Measurements from ENCODE around the gene WDR37.
A peak's percentile ranks its signal among the peaks of the same experiment; 100 is the strongest.

The WDR37 gene

DNA sequence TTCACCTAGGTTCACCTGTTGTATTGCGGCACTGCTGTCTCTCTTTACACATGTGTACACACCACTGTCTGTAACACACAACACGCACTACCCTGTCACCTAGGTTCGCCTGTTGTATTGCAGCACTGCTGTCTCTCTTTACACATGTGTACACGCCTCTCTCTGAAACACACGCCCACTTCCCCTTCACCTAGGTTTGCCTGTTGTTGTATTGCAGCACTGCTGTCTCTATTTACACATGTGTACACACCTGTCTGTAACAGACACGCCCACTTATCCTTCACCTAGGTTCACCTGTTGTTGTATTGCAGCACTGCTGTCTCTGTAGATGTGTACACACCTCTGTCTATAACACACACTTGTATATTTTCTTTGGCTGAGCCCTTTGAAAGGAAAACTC lies 51.5 kb downstream of the WDR37 start:
- Histone ChIP-seq H3K27me3 (replicated peaks in 2 of 5; ENCODE audit: control insufficient read depth in 4 of 5, insufficient read depth in 5 of 5, low read length in 4 of 5) (no peaks in the 10 kb centered on the region), H3K4me1 (ENCODE audit: control extremely low read depth in 1 of 4, control insufficient read depth in 4 of 4, insufficient read depth in 4 of 4, low read length in 3 of 4) (peaks cover 0 to 3% (median 0%) of the 10 kb centered on the region in 4 experiments), H3K9me3 (ENCODE audit: control extremely low read depth in 1 of 5, control insufficient read depth in 4 of 5, insufficient read depth in 2 of 5, low read depth in 1 of 5, low read length in 4 of 5) (no peaks in the 10 kb centered on the region), H3K4me3 (ENCODE audit: control insufficient read depth in 1 of 7, extremely low read depth in 1 of 7, insufficient read depth in 4 of 7, low read depth in 2 of 7, low read length in 6 of 7) (no peak overlapping the region), H3K36me3 (ENCODE audit: control insufficient read depth in 4 of 4, insufficient read depth in 4 of 4, low read length in 3 of 4) (peaks cover 8 to 86% (median 75%) of the 10 kb centered on the region in 4 experiments), H3K27ac (ENCODE audit: insufficient read depth in 1 of 2, low read depth in 1 of 2, low read length in 2 of 2, poor library complexity in 1 of 2, severe bottlenecking in 2 of 2) (no peak overlapping the region)
- DNase-seq = no peak
- POLR2A ChIA-PET = no interaction called here
- CTCF ChIA-PET = interaction anchor here (1.4 kb wide), 1 partner anchor 16 kb away, joined by 4 read pairs; no protein-coding TSS in a partner anchor
- 100% methylated on average over 5 of the region's 6 CpGs for WGBS (ENCODE audit: insufficient coverage)

DNA sequence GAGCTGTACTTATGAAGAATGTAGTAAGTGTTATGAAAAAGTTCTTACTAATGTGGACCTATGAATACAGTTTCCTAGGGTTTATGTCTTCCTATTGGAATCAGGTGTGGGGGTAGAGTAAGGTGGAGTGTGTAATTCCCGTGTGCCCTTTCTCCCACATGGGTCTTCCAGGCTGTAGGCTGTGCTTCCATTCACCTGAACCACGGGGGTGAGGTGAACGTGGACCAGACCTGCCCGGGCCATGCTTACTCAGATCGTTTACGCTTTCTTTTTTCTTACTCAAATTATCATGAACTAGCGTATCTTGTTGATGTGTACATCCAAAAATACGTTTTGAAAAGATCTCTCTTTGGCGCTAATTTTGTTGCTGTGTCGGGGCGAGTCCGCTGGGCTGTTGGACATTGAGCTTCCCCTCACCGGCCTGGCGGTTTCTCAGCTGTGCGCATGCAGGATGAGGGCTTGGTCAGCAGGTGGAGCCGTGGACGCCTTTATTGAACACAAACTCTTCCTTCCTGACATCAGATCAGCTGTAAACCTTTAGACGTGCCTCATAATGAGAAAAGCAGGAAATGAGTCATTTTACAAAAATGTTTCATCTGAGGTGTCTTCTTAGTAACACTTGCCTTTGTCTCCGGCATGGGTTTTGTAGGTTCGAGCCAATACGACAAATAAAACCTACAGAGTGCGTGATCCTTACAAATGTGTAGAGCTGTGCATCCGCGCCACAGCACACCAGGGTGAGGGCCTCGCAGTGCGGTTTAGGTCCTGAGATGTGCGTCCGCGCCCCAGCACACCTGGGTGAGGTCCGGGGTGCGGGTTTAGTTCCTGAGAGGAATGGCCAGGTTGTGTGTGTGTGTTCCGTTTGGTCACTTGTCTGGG lies 53.8 kb downstream of the WDR37 start:
- Histone ChIP-seq H3K27me3 (replicated peaks in 2 of 5; ENCODE audit: control insufficient read depth in 4 of 5, insufficient read depth in 5 of 5, low read length in 4 of 5) (no peaks in the 10 kb centered on the region), H3K4me1 (ENCODE audit: control extremely low read depth in 1 of 4, control insufficient read depth in 4 of 4, insufficient read depth in 4 of 4, low read length in 3 of 4) (peaks cover 0 to 3% (median 0%) of the 10 kb centered on the region in 4 experiments), H3K4me3 (ENCODE audit: control insufficient read depth in 1 of 7, extremely low read depth in 1 of 7, insufficient read depth in 4 of 7, low read depth in 2 of 7, low read length in 6 of 7) (no peak overlapping the region), H3K27ac (ENCODE audit: insufficient read depth in 1 of 2, low read depth in 1 of 2, low read length in 2 of 2, poor library complexity in 1 of 2, severe bottlenecking in 2 of 2) (no peak overlapping the region), H3K36me3 (ENCODE audit: control insufficient read depth in 4 of 4, insufficient read depth in 4 of 4, low read length in 3 of 4) (peaks cover 13 to 80% (median 70%) of the 10 kb centered on the region in 4 experiments), H3K9me3 (ENCODE audit: control extremely low read depth in 1 of 5, control insufficient read depth in 4 of 5, insufficient read depth in 2 of 5, low read depth in 1 of 5, low read length in 4 of 5) (no peaks in the 10 kb centered on the region)
- 91% methylated on average over 26 of the region's 32 CpGs for WGBS (ENCODE audit: insufficient coverage)
- ChIA-PET POLR2A (interaction anchor here (0.8 kb wide), 1 partner anchor 13 kb away, joined by 3 read pairs; no protein-coding TSS in a partner anchor), CTCF (interaction anchor here (0.8 to 1.4 kb wide), 4 partner anchors 8 to 277 kb away, joined by 3 to 5 read pairs (median 4); no protein-coding TSS in a partner anchor)
- peak; percentile 49 to 76 (median 69) for DNase-seq

DNA sequence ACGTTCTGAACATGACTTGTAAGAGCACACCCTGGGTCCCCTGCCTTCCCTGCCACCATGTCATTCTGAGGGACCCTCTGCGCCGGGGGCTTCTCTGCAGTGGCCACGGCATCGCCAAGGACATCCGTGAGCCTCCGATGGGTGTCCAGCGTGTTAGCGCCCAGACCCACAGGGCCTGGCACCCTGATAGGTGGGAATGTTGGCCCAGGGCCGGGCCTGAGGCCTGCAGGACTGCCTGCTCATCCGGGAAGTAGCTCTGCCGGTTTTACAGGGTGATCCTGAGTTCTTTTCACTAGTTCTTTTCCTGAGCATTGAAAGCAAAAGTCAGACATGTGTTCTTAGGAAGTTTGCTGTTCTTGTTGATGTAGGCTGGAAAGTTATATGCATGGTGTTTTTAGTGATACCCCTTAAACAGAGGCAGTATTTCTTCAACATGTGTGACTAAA lies 54.5 kb downstream of the WDR37 start:
- no peak overlapping the region for H3K4me3 ChIP-seq (ENCODE audit: control insufficient read depth in 1 of 7, extremely low read depth in 1 of 7, insufficient read depth in 4 of 7, low read depth in 2 of 7, low read length in 6 of 7)

DNA sequence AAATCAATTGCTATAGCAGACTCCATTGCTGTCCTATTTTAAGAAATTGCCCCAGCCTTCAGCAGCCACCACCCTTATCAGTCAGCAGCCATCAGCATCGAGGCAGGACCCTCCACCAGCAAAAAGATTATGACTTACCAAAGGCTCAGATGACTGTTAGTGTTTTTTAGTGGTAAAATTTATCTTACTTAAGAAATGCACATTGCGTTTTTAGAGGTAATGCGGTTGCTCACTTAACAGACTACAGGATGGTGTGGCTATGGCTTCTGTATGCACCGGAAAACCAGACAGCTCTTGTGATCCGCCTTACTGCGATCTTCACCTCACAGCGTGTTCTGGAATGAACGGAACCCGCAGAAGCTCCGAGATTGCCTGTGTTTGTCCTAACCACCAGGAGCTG lies 58.1 kb downstream of the WDR37 start:
- Histone ChIP-seq H3K27me3 (replicated peaks in 2 of 5; ENCODE audit: control insufficient read depth in 4 of 5, insufficient read depth in 5 of 5, low read length in 4 of 5) (no peaks in the 10 kb centered on the region), H3K9me3 (ENCODE audit: control extremely low read depth in 1 of 5, control insufficient read depth in 4 of 5, insufficient read depth in 2 of 5, low read depth in 1 of 5, low read length in 4 of 5) (no peaks in the 10 kb centered on the region), H3K27ac (ENCODE audit: insufficient read depth in 1 of 2, low read depth in 1 of 2, low read length in 2 of 2, poor library complexity in 1 of 2, severe bottlenecking in 2 of 2) (no peak overlapping the region), H3K36me3 (ENCODE audit: control insufficient read depth in 4 of 4, insufficient read depth in 4 of 4, low read length in 3 of 4) (peaks cover 21 to 77% (median 59%) of the 10 kb centered on the region in 4 experiments), H3K4me3 (ENCODE audit: control insufficient read depth in 1 of 7, extremely low read depth in 1 of 7, insufficient read depth in 4 of 7, low read depth in 2 of 7, low read length in 6 of 7) (no peak overlapping the region), H3K4me1 (ENCODE audit: control extremely low read depth in 1 of 4, control insufficient read depth in 4 of 4, insufficient read depth in 4 of 4, low read length in 3 of 4) (peaks cover 0 to 3% (median 0%) of the 10 kb centered on the region in 4 experiments)
- peak; percentile 45 to 80 (median 60) for DNase-seq
- ChIA-PET POLR2A (no interaction called here), CTCF (no interaction called here)
- WGBS (ENCODE audit: insufficient coverage) = 97% methylated on average over 9 of the region's 10 CpGs

More for the DNA sequence above, 54.5 kb downstream of the WDR37 start:
- no peaks in the 10 kb centered on the region for H3K27me3 ChIP-seq (replicated peaks in 2 of 5; ENCODE audit: control insufficient read depth in 4 of 5, insufficient read depth in 5 of 5, low read length in 4 of 5)
- H3K4me1 ChIP-seq (ENCODE audit: control extremely low read depth in 1 of 4, control insufficient read depth in 4 of 4, insufficient read depth in 4 of 4, low read length in 3 of 4) = peaks cover 0 to 3% (median 0%) of the 10 kb centered on the region in 4 experiments
- no peak overlapping the region for H3K27ac ChIP-seq (ENCODE audit: insufficient read depth in 1 of 2, low read depth in 1 of 2, low read length in 2 of 2, poor library complexity in 1 of 2, severe bottlenecking in 2 of 2)
- ChIA-PET POLR2A (interaction anchor here (0.8 kb wide), 1 partner anchor 12 kb away, joined by 3 read pairs; no protein-coding TSS in a partner anchor), CTCF (interaction anchor here (0.8 to 1.4 kb wide), 4 partner anchors 8 to 277 kb away, joined by 3 to 5 read pairs (median 4); no protein-coding TSS in a partner anchor)
- peaks cover 13 to 78% (median 66%) of the 10 kb centered on the region in 4 experiments for H3K36me3 ChIP-seq (ENCODE audit: control insufficient read depth in 4 of 4, insufficient read depth in 4 of 4, low read length in 3 of 4)
- WGBS (ENCODE audit: insufficient coverage) = 96% methylated on average over 8 of the region's 12 CpGs
- H3K9me3 ChIP-seq (ENCODE audit: control extremely low read depth in 1 of 5, control insufficient read depth in 4 of 5, insufficient read depth in 2 of 5, low read depth in 1 of 5, low read length in 4 of 5) = no peaks in the 10 kb centered on the region
- no peak for DNase-seq

DNA sequence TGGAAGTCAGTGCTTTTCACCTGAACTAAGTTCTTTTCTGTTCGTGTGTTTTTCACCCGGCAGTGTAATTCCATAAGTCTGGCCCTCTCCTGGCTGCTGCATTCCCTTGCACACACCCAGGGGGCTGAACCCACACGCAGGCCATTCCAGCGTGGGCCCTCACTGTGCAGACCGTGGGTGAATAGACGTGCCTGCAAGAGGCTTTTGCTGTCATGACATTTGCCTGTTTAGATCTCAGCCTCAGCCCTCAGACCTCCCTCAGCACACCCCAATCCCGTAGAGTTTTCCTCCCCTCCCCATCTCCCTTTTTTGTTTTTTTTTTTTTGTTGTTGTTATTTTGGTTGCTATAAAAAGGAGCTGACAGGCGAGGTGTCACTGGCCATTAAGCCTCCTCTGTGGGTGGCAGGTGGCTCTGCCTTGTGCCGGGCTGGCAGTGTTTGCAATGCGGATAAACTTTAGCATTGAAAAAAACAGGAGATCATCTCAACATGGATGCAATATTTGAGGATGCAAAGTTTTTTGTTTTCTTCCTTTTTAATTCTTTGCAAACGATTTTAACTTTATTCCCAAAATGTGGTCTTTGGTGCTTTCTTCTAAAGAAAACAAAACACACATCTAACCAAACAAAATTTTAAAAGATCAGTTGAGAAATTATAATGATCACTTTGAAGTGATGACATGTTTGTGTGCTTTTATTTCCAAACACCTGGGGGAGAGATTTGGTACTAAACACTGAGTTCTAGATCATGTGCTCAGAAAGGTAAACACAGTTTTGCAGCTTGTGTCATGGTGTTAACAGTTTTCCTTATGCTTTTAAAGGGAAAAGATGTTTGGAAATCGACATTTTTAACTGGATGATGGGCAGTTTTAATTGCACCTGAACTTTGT lies 58.8 kb downstream of the WDR37 start:
- ChIA-PET CTCF (no interaction called here), POLR2A (no interaction called here)
- no peaks in the 10 kb centered on the region for H3K9me3 ChIP-seq (ENCODE audit: control extremely low read depth in 1 of 5, control insufficient read depth in 4 of 5, insufficient read depth in 2 of 5, low read depth in 1 of 5, low read length in 4 of 5)
- DNase-seq = no peak
- H3K36me3 ChIP-seq (ENCODE audit: control insufficient read depth in 4 of 4, insufficient read depth in 4 of 4, low read length in 3 of 4) = peaks cover 21 to 79% (median 58%) of the 10 kb centered on the region in 4 experiments
- H3K4me3 ChIP-seq (ENCODE audit: control insufficient read depth in 1 of 7, extremely low read depth in 1 of 7, insufficient read depth in 4 of 7, low read depth in 2 of 7, low read length in 6 of 7) = no peak overlapping the region
- no peaks in the 10 kb centered on the region for H3K27me3 ChIP-seq (replicated peaks in 2 of 5; ENCODE audit: control insufficient read depth in 4 of 5, insufficient read depth in 5 of 5, low read length in 4 of 5)
- H3K4me1 ChIP-seq (ENCODE audit: control extremely low read depth in 1 of 4, control insufficient read depth in 4 of 4, insufficient read depth in 4 of 4, low read length in 3 of 4) = peaks cover 0 to 3% (median 0%) of the 10 kb centered on the region in 4 experiments
- no peak overlapping the region for H3K27ac ChIP-seq (ENCODE audit: insufficient read depth in 1 of 2, low read depth in 1 of 2, low read length in 2 of 2, poor library complexity in 1 of 2, severe bottlenecking in 2 of 2)
- 98% methylated on average over 9 of the region's 12 CpGs for WGBS (ENCODE audit: insufficient coverage)

DNA sequence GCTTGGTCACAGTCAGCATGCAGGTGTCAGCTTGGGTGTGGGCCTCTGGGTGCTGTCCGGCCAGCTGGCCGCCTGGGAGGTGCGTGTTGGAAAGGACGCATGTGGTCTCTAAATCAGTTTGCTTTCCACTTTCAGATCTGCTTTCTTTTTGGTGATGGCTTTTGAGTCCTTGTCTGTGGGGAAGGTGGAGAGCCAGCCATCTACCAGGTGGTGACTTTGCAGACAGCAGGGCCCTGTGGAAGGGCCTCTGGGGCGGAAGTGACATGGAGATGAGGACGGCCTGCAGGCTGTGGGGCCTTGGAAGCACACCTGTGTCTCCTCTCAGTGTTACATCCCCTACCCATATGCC lies 59.4 kb downstream of the WDR37 start:
- ChIA-PET POLR2A (no interaction called here), CTCF (no interaction called here)
- Histone ChIP-seq H3K27ac (ENCODE audit: insufficient read depth in 1 of 2, low read depth in 1 of 2, low read length in 2 of 2, poor library complexity in 1 of 2, severe bottlenecking in 2 of 2) (no peak overlapping the region), H3K4me3 (ENCODE audit: control insufficient read depth in 1 of 7, extremely low read depth in 1 of 7, insufficient read depth in 4 of 7, low read depth in 2 of 7, low read length in 6 of 7) (no peak overlapping the region), H3K9me3 (ENCODE audit: control extremely low read depth in 1 of 5, control insufficient read depth in 4 of 5, insufficient read depth in 2 of 5, low read depth in 1 of 5, low read length in 4 of 5) (no peaks in the 10 kb centered on the region), H3K27me3 (replicated peaks in 2 of 5; ENCODE audit: control insufficient read depth in 4 of 5, insufficient read depth in 5 of 5, low read length in 4 of 5) (no peaks in the 10 kb centered on the region), H3K4me1 (ENCODE audit: control extremely low read depth in 1 of 4, control insufficient read depth in 4 of 4, insufficient read depth in 4 of 4, low read length in 3 of 4) (no peaks in the 10 kb centered on the region), H3K36me3 (ENCODE audit: control insufficient read depth in 4 of 4, insufficient read depth in 4 of 4, low read length in 3 of 4) (peaks cover 21 to 79% (median 55%) of the 10 kb centered on the region in 4 experiments)
- 98% methylated on average over 5 of the region's 6 CpGs for WGBS (ENCODE audit: insufficient coverage)
- DNase-seq = no peak
